HepG2 (cell line): Measurements from ENCODE around the gene NRSN2. TPM values are rescaled to one million over a fixed set of nuclear protein-coding genes. Genes with fewer than 3 reads are reported as not detected.

ENCODE experiments used
- IRX3 ChIP-seq: sonication (generic); formaldehyde crosslinking; IDR thresholded peaks from 2 replicates; pipeline ENCODE4 v1.8.1; 2023; ENCODE audit warnings: mild to moderate bottlenecking, low read depth, missing genetic modification reagents, borderline replicate concordance
- KDM6A ChIP-seq: IDR thresholded peaks from 2 replicates; pipeline ENCODE4 v1.6.1; 2016; ENCODE audit warnings: low read depth
- NFYB ChIP-seq: sonication (generic); formaldehyde crosslinking; IDR thresholded peaks from 2 replicates; pipeline ENCODE4 v1.4.0; 2020; ENCODE audit warnings: missing genetic modification reagents
- PTBP1 ChIP-seq: fragments of 200-400 bp; formaldehyde crosslinking; IDR thresholded peaks from 2 replicates; pipeline ENCODE4 v1.6.1; 2018; ENCODE audit warnings: low read length, low read depth; ENCODE audit not compliant: poor library complexity, severe bottlenecking
- SAFB2 ChIP-seq: sonication (generic); formaldehyde crosslinking; IDR thresholded peaks from 2 replicates; pipeline ENCODE4 v1.5.1; 2020; ENCODE audit warnings: missing genetic modification reagents, low read depth, mild to moderate bottlenecking, borderline replicate concordance
- SMYD3 ChIP-seq: sonication (generic); formaldehyde crosslinking; IDR thresholded peaks from 2 replicates; pipeline ENCODE4 v1.8.1; 2023; ENCODE audit warnings: mild to moderate bottlenecking, missing genetic modification reagents
- XBP1 ChIP-seq: sonication (generic); formaldehyde crosslinking; IDR thresholded peaks from 2 replicates; pipeline ENCODE4 v1.5.0; 2020; ENCODE audit warnings: missing genetic modification reagents
- ZFP82 ChIP-seq: sonication (generic); formaldehyde crosslinking; IDR thresholded peaks from 2 replicates; pipeline ENCODE4 v1.5.1; 2020; ENCODE audit warnings: mild to moderate bottlenecking, missing genetic modification reagents, borderline replicate concordance
- ZNF142 ChIP-seq: sonication (generic); formaldehyde crosslinking; IDR thresholded peaks from 2 replicates; pipeline ENCODE4 v1.4.0; 2020; ENCODE audit warnings: missing genetic modification reagents
- ZNF230 ChIP-seq: sonication (generic); formaldehyde crosslinking; IDR thresholded peaks from 2 replicates; pipeline ENCODE4 v1.4.0; 2020; ENCODE audit warnings: mild to moderate bottlenecking, missing genetic modification reagents
- ZNF281 ChIP-seq: sonication (generic); formaldehyde crosslinking; IDR thresholded peaks from 2 replicates; pipeline ENCODE4 v1.4.0; 2020; ENCODE audit warnings: missing genetic modification reagents, borderline replicate concordance
- ZNF331 ChIP-seq: sonication (generic); formaldehyde crosslinking; IDR thresholded peaks from 2 replicates; pipeline ENCODE4 v1.4.0; 2020; ENCODE audit warnings: missing genetic modification reagents
- ZSCAN12 ChIP-seq: sonication (generic); formaldehyde crosslinking; IDR thresholded peaks from 2 replicates; pipeline ENCODE4 v1.9.0; 2021; ENCODE audit warnings: mild to moderate bottlenecking, missing genetic modification reagents
- polyA plus RNA-seq, 8 experiments: library from polyadenylated mRNA; depleted of rRNA in 3 of 8; stranded (reverse) in 7 of 8; unstranded in 1 of 8; fragments of >200 nt; fragmentation: Illumina TruSeq in 4 of 8; extraction: Trizol in 4 of 8; gene quantifications; 2 replicates each; pipeline versions ENCODE4 v1.2.1 to v1.2.3, GENCODE V29; 2011 to 2016; ENCODE audit warnings: low read depth in 4 of 8, missing spikeins in 1 of 8, mixed read lengths in 1 of 8; ENCODE audit not compliant: insufficient read depth in 1 of 8
- total RNA-seq, 5 experiments: library from RNA; depleted of rRNA; stranded (reverse); fragments of >200 nt; fragmentation: Illumina TruSeq; extraction: Trizol; gene quantifications; 2 replicates each; pipeline ENCODE4 v1.2.3, GENCODE V29; 2016; ENCODE audit warnings: low read depth in 1 of 5
- TF ChIP-seq, protein P1 (sequence below): sonication (generic); formaldehyde crosslinking; conservative IDR thresholded peaks from 2 replicates; pipeline ENCODE4 v1.4.0; 2020; ENCODE audit warnings: mild to moderate bottlenecking, missing genetic modification reagents, moderate library complexity
- TF ChIP-seq, protein P2 (sequence below): sonication (generic); formaldehyde crosslinking; IDR thresholded peaks from 2 replicates; pipeline ENCODE4 v1.5.0; 2020; ENCODE audit warnings: mild to moderate bottlenecking, missing genetic modification reagents, moderate library complexity

Gene NRSN2
- total and polyA plus RNA-seq, 2 of the 13 experiments (the other 11 are each of a cell fraction or from before 2014, with no cell fraction given): 32.3 to 49.4 TPM

DNA sequence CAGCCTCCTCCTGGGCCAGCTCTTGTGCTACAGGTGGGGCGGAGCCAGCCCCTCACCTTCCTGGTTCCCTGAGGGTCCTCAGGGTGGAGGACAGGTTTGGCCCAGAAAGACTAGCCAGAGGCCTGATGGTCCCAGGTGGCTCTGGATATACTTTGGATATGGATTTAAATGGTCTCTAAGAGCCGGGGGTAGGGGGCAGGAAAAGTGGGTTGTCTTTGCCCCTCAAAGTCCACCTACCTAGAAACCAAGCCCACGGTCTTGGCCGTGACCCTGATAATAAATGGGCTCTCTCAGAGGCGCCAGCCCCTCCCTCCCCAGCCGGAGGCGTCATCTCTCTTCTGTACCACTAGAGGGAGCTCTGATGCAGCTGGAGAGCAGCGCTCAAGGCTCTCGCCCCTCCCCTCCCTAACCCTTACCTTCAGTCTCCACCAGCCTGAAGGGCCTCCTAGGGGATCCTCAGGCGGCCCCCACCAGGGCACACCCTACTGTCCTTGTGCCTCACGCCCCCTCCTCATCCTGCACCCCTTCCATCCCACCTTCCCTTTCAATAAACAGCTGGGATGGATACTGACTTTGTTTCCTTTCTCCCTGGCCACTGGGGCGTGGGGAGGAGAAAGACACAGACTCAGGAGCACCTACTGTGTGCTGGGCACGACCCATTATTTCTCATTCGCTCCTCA is 7.5 kb downstream of the NRSN2 start (continued):
- TF ChIP-seq SAFB2 (CRISPR knock-in tag): peak; percentile 92; the same call in 1 of the 2 replicates
- TF ChIP-seq ZSCAN12 (CRISPR knock-in tag): no peak
- no peak; the same call in 1 of the 2 replicates for TF ChIP-seq ZNF230 (CRISPR knock-in tag)
- TF ChIP-seq NFYB (CRISPR knock-in tag): no peak
- TF ChIP-seq ZNF281 (CRISPR knock-in tag): peak; percentile 9; the same call in 1 of the 2 replicates
- no peak for TF ChIP-seq PTBP1
- no peak for TF ChIP-seq KDM6A (CRISPR knock-in tag)
- TF ChIP-seq XBP1: no peak
- no peak; the same call in 1 of the 2 replicates for TF ChIP-seq IRX3 (CRISPR knock-in tag)
- peak; percentile 76 for TF ChIP-seq ZNF331 (CRISPR knock-in tag)
- TF ChIP-seq, protein P1, sequence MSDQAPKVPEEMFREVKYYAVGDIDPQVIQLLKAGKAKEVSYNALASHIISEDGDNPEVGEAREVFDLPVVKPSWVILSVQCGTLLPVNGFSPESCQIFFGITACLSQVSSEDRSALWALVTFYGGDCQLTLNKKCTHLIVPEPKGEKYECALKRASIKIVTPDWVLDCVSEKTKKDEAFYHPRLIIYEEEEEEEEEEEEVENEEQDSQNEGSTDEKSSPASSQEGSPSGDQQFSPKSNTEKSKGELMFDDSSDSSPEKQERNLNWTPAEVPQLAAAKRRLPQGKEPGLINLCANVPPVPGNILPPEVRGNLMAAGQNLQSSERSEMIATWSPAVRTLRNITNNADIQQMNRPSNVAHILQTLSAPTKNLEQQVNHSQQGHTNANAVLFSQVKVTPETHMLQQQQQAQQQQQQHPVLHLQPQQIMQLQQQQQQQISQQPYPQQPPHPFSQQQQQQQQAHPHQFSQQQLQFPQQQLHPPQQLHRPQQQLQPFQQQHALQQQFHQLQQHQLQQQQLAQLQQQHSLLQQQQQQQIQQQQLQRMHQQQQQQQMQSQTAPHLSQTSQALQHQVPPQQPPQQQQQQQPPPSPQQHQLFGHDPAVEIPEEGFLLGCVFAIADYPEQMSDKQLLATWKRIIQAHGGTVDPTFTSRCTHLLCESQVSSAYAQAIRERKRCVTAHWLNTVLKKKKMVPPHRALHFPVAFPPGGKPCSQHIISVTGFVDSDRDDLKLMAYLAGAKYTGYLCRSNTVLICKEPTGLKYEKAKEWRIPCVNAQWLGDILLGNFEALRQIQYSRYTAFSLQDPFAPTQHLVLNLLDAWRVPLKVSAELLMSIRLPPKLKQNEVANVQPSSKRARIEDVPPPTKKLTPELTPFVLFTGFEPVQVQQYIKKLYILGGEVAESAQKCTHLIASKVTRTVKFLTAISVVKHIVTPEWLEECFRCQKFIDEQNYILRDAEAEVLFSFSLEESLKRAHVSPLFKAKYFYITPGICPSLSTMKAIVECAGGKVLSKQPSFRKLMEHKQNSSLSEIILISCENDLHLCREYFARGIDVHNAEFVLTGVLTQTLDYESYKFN (CRISPR knock-in tag): peak; percentile 38
- no peak for TF ChIP-seq SMYD3 (CRISPR knock-in tag)
- TF ChIP-seq ZNF142 (CRISPR knock-in tag): 0 out of 2 replicates have a peak, but pooled peaks have one; percentile 26
- TF ChIP-seq, protein P2, sequence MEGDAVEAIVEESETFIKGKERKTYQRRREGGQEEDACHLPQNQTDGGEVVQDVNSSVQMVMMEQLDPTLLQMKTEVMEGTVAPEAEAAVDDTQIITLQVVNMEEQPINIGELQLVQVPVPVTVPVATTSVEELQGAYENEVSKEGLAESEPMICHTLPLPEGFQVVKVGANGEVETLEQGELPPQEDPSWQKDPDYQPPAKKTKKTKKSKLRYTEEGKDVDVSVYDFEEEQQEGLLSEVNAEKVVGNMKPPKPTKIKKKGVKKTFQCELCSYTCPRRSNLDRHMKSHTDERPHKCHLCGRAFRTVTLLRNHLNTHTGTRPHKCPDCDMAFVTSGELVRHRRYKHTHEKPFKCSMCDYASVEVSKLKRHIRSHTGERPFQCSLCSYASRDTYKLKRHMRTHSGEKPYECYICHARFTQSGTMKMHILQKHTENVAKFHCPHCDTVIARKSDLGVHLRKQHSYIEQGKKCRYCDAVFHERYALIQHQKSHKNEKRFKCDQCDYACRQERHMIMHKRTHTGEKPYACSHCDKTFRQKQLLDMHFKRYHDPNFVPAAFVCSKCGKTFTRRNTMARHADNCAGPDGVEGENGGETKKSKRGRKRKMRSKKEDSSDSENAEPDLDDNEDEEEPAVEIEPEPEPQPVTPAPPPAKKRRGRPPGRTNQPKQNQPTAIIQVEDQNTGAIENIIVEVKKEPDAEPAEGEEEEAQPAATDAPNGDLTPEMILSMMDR (CRISPR knock-in tag): peak; percentile 99
- TF ChIP-seq ZFP82 (CRISPR knock-in tag): no peak
